ENCODE data around the gene SNRNP70. TPM values are rescaled to one million over a fixed set of nuclear protein-coding genes. Genes with fewer than 3 reads are reported as not detected.
"Not testable (repeated sequence)": the region's sequence is repeated elsewhere in the genome, so short reads cannot be mapped to it uniquely, and the experiment has no call there.

The SNRNP70 gene
- total RNA-seq, 6 experiments from 2014 or later = 80.8 to 187 (median 123) TPM

GRCh38 chr19:49125025-49125731 lies 39.9 kb downstream of the SNRNP70 start:
- no peak overlapping the region for H3K4me3 ChIP-seq
- H3K27me3 ChIP-seq = no peaks in the 10 kb centered on the region
- no peak for ATAC-seq
- peaks cover 0 to 5% (median 0%) of the 10 kb centered on the region in 4 donors for H3K4me1 ChIP-seq
- WGBS (ENCODE audit: insufficient coverage, low coverage, low lambda C conversion rate, missing lambda C conversion rate) = 61% methylated on average over 6 of the region's 23 CpGs
- intact Hi-C loops (cut with DNase I) = no loop called here
- no peaks in the 10 kb centered on the region for H3K36me3 ChIP-seq
- TF ChIP-seq, protein P1, sequence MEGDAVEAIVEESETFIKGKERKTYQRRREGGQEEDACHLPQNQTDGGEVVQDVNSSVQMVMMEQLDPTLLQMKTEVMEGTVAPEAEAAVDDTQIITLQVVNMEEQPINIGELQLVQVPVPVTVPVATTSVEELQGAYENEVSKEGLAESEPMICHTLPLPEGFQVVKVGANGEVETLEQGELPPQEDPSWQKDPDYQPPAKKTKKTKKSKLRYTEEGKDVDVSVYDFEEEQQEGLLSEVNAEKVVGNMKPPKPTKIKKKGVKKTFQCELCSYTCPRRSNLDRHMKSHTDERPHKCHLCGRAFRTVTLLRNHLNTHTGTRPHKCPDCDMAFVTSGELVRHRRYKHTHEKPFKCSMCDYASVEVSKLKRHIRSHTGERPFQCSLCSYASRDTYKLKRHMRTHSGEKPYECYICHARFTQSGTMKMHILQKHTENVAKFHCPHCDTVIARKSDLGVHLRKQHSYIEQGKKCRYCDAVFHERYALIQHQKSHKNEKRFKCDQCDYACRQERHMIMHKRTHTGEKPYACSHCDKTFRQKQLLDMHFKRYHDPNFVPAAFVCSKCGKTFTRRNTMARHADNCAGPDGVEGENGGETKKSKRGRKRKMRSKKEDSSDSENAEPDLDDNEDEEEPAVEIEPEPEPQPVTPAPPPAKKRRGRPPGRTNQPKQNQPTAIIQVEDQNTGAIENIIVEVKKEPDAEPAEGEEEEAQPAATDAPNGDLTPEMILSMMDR (IDR thresholded peaks at IDR 0.05) = no peak
- TF ChIP-seq POLR2A (IDR thresholded peaks at IDR 0.05) = no peak
- no peaks in the 10 kb centered on the region for H3K9me3 ChIP-seq
- no peak for DNase-seq
- no peak overlapping the region for H3K27ac ChIP-seq

DNA sequence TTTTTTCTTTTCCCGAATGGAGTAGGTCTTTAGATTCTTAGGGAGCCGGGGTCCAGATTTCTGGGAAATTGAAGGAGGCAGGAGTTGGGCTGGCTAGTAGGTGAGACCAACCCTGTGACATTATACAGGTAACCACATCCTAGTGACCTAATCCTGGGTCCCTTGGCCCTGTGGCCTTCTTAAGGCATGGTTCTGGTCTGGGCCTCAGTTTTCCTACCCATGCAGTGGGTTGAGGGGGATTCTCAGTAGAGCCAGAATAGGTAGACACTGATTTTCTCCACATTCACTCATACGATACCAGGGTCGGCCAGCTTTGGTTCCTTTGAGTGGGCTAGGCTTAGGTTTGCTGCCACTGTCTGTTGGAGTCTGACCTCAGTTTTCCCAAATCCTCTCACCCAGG lies 41.3 kb downstream of the SNRNP70 start:
- ATAC-seq (no peak), DNase-seq (no peak)
- intact Hi-C loops (cut with DNase I) = no loop called here
- H3K36me3 ChIP-seq = no peaks in the 10 kb centered on the region
- no peak overlapping the region for H3K4me3 ChIP-seq
- TF ChIP-seq, protein P1 (IDR thresholded peaks at IDR 0.05) = no peak
- TF ChIP-seq POLR2A (IDR thresholded peaks at IDR 0.05) = no peak
- no peaks in the 10 kb centered on the region for H3K9me3 ChIP-seq
- H3K4me1 ChIP-seq = peaks cover 0 to 4% (median 0%) of the 10 kb centered on the region in 4 donors
- 72% methylated on average over 2 of the region's 4 CpGs for WGBS (ENCODE audit: insufficient coverage, low coverage, low lambda C conversion rate, missing lambda C conversion rate)
- H3K27ac ChIP-seq = no peak overlapping the region
- H3K27me3 ChIP-seq = no peaks in the 10 kb centered on the region

DNA sequence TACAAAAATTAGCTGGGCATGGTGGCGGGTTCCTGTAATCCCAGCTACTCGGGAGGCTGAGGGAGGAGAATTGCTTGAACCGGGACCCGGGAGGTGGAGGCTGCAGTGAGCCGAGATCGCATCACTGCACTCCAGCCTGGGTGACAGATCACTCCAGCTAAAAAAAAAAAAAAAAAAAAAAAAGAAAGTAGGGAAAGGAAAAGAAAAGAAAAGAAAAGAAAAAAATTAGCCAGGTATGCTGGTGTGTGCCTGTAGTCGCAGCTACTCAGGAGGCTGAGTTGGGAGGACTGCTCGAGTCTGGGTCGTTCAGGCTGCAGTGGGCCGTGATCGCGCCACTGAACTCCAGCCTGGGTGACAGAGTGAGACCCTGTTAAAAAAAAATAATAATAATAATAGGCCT lies 42.0 kb downstream of the SNRNP70 start:
- 85% methylated on average over 4 of the region's 12 CpGs for WGBS (ENCODE audit: insufficient coverage, low coverage, low lambda C conversion rate, missing lambda C conversion rate)
- not testable (repeated sequence) for H3K27ac ChIP-seq

GRCh38 chr19:49127674-49128544 lies 42.7 kb downstream of the SNRNP70 start:
- Histone ChIP-seq H3K4me3 (peak overlapping the region in 2 of 3 donors; percentile 11 to 31), H3K27ac (no peak overlapping the region), H3K9me3 (no peaks in the 10 kb centered on the region), H3K36me3 (no peaks in the 10 kb centered on the region), H3K27me3 (no peaks in the 10 kb centered on the region), H3K4me1 (peaks cover 0 to 4% (median 0%) of the 10 kb centered on the region in 4 donors)
- 5% methylated on average over 22 of the region's 63 CpGs for WGBS (ENCODE audit: insufficient coverage, low coverage, low lambda C conversion rate, missing lambda C conversion rate)
- peak; percentile 97 to 100 (median 99) for ATAC-seq
- peak; percentile 98 to 99 (median 98) for DNase-seq
- intact Hi-C loops (cut with DNase I) = no loop called here
- TF ChIP-seq POLR2A (IDR thresholded peaks at IDR 0.05) = no peak
- TF ChIP-seq, protein P1 (IDR thresholded peaks at IDR 0.05) = peak in 1 of 4 donors; percentile 13

More for the DNA sequence above, 42.0 kb downstream of the SNRNP70 start:
- intact Hi-C loops (cut with DNase I); ATAC-seq; DNase-seq; H3K4me1 ChIP-seq; H3K27me3 ChIP-seq; H3K36me3 ChIP-seq; H3K9me3 ChIP-seq; H3K4me3 ChIP-seq: not testable (repeated sequence)
